Measurements from ENCODE around the gene RUBCN. TPM values are rescaled to one million over a fixed set of nuclear protein-coding genes. Genes with fewer than 3 reads are reported as not detected.

RUBCN gene
- total RNA-seq, 1 donor from 2014 or later, result 33.1 TPM

GRCh38 chr3:197758512-197758911 lies 21.8 kb upstream of the RUBCN start:
- Histone ChIP-seq H3K9me3 (no peaks in the 10 kb centered on the region), H3K27me3 (ENCODE audit: low read depth) (no peaks in the 10 kb centered on the region), H3K27ac (no peak overlapping the region), H3K4me3 (no peak overlapping the region), H3K36me3 (peaks cover 43% of the 10 kb centered on the region), H3K4me1 (no peaks in the 10 kb centered on the region)
- no peak for ATAC-seq
- intact Hi-C loops (cut with DNase I), result no loop called here
- TF ChIP-seq, protein P1, sequence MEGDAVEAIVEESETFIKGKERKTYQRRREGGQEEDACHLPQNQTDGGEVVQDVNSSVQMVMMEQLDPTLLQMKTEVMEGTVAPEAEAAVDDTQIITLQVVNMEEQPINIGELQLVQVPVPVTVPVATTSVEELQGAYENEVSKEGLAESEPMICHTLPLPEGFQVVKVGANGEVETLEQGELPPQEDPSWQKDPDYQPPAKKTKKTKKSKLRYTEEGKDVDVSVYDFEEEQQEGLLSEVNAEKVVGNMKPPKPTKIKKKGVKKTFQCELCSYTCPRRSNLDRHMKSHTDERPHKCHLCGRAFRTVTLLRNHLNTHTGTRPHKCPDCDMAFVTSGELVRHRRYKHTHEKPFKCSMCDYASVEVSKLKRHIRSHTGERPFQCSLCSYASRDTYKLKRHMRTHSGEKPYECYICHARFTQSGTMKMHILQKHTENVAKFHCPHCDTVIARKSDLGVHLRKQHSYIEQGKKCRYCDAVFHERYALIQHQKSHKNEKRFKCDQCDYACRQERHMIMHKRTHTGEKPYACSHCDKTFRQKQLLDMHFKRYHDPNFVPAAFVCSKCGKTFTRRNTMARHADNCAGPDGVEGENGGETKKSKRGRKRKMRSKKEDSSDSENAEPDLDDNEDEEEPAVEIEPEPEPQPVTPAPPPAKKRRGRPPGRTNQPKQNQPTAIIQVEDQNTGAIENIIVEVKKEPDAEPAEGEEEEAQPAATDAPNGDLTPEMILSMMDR (IDR thresholded peaks at IDR 0.05), result no peak
- DNase-seq, result no peak

DNA sequence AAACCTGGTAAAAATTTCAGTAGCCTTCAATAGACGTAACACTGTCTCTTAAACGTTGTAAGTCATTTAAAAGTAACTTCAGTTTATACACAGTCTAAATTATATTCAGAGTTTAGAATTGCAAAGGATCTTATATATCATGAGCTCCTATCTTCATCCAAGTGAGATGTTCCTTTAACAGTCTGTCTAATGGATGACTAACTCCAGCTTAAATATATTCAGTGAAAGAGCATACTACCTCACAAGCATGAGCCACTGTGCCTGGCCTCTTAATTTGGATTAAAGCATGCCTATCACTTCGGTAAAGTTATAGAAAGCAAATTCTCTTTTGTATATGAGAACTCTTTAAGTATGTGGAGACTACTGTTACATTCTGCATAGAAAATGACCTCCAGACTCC lies 20.0 kb upstream of the RUBCN start:
- intact Hi-C loops (cut with DNase I), result no loop called here
- Histone ChIP-seq H3K4me1 (peaks cover 14% of the 10 kb centered on the region), H3K36me3 (peaks cover 24% of the 10 kb centered on the region), H3K27ac (no peak overlapping the region), H3K4me3 (no peak overlapping the region), H3K27me3 (ENCODE audit: low read depth) (no peaks in the 10 kb centered on the region), H3K9me3 (no peaks in the 10 kb centered on the region)
- ATAC-seq (no peak), DNase-seq (no peak)
- TF ChIP-seq, protein P1 (IDR thresholded peaks at IDR 0.05), result no peak

- no peaks in the 10 kb centered on the region for H3K27me3 ChIP-seq (ENCODE audit: low read depth)
- no peak overlapping the region for H3K4me3 ChIP-seq
- ATAC-seq (no peak), DNase-seq (no peak)
- intact Hi-C loops (cut with DNase I), result no loop called here
- H3K4me1 ChIP-seq, result peaks cover 30% of the 10 kb centered on the region
- no peaks in the 10 kb centered on the region for H3K9me3 ChIP-seq
- H3K27ac ChIP-seq, result no peak overlapping the region
- H3K36me3 ChIP-seq, result peaks cover 10% of the 10 kb centered on the region
- TF ChIP-seq, protein P1 (IDR thresholded peaks at IDR 0.05), result no peak
Observed at GRCh38 chr3:197753263-197753662, 16.6 kb upstream of the RUBCN start.

DNA sequence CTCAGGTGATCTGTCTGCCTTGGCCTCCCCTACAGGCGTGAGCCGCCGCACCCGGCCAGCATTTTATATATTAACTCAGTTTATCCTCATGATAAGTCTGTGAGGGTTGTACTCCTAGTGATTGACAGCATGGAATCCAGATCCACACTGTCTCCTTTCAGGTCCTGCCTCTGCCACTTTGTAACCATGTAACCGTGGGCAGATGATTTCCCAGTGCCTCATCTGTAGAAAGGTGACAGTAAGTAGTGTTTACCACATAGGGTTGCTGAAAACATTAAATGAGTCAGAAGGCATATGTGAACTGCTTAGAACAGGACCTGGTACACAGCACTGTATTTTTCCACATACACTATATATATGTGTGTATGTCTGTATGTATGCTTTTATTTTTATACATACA lies 15.4 kb upstream of the RUBCN start:
- DNase-seq, result no peak
- H3K27ac ChIP-seq, result peak overlapping the region; percentile 94

DNA sequence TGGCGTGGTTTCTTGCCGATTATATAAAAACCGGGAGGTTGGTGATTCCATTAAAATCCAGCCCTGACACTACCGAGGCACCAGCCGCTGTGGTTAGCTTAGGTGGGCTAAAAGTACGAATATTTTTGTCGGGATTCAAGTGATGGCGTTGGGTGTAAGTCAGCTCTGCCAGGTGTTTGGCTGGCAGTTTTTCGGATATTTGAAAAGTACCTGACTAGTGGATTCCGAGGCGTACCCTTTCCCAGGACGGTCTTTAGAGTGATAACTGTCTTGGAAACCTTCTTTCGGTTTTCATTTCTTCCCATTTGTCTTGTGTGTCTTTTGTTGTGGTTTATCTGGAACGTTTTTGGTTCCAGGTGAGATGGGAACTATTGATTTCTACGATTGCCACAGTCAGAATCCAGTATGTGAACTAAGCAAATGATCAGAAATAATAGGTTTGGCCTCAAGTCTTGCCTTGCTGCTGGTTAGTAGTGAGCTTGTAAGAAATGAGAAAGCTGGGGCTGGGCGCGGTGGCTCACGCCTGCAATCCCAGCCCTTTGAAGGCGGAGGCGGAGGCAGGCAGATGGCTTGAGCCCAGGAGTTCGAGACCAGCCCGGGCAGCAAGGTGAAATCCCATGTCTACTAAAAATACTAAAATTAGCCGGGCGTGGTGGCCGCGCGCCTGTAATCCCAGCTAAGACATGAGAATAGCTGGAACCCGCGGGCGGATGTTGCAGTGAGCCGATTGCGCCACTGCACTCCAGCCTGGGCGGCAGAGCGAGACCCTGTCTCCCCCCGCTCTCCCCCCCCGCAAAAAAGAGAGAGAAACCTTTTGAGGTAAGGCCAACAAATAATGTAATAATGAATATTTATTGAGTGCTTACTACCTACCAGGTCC lies 14.4 kb upstream of the RUBCN start:
- H3K27me3 ChIP-seq (ENCODE audit: low read depth), result no peaks in the 10 kb centered on the region
- H3K36me3 ChIP-seq, result no peaks in the 10 kb centered on the region
- TF ChIP-seq, protein P1 (IDR thresholded peaks at IDR 0.05), result no peak
- intact Hi-C loops (cut with DNase I), result no loop called here
- ATAC-seq, result peak in 1 of 2 donors; percentile 23
- peak; percentile 69 for DNase-seq
- peak overlapping the region; percentile 94 for H3K27ac ChIP-seq
- H3K9me3 ChIP-seq, result no peaks in the 10 kb centered on the region
- peaks cover 37% of the 10 kb centered on the region for H3K4me1 ChIP-seq
- peak overlapping the region; percentile 91 for H3K4me3 ChIP-seq

More for the DNA sequence above, 15.4 kb upstream of the RUBCN start:
- H3K4me1 ChIP-seq, result peaks cover 31% of the 10 kb centered on the region
- intact Hi-C loops (cut with DNase I), result no loop called here
- H3K9me3 ChIP-seq, result no peaks in the 10 kb centered on the region
- no peaks in the 10 kb centered on the region for H3K27me3 ChIP-seq (ENCODE audit: low read depth)
- peak overlapping the region; percentile 91 for H3K4me3 ChIP-seq
- TF ChIP-seq, protein P1 (IDR thresholded peaks at IDR 0.05), result no peak
- no peak for ATAC-seq
- no peaks in the 10 kb centered on the region for H3K36me3 ChIP-seq
